HG02623 (cell line): ENCODE measurements around the gene RMRP.

Source experiments
- ATAC-seq: cut with Tn5 transposase; IDR thresholded peaks from one replicate; pipeline ENCODE4 v1.9.1; 2021; ENCODE audit warnings: moderate library complexity; ENCODE audit not compliant: unreplicated experiment

RMRP gene

GRCh38 chr9:35666045-35666444, 8.2 kb upstream of the RMRP start:
- ATAC-seq, result no peak

DNA sequence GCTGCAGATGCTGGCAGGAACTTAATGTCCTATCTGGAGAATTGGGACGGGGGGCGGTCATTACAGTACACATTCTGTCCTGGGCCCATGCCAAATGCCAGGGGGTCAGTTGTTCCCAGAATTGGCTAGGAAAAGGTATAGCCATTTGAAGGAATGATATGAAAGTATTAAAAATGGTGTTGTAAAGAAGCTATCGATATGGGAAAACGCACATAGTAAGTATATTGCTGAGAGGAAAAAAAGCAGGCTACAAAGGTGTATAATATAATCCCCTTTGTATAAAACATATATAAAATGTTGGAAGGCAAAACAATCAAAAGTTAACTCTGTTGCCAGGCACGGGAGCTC, 7.6 kb upstream of the RMRP start:
- no peak for ATAC-seq

- peak; percentile 61 for ATAC-seq
These were observed 7.0 kb upstream of the RMRP start, which contains the start of gene ARHGEF39 for GRCh38 chr9:35664531-35665470. Gene ARHGEF39, minus strand, starts transcription at chr9:35665195. Its CDS starts 26 bp downstream, at chr9:35665169.

DNA sequence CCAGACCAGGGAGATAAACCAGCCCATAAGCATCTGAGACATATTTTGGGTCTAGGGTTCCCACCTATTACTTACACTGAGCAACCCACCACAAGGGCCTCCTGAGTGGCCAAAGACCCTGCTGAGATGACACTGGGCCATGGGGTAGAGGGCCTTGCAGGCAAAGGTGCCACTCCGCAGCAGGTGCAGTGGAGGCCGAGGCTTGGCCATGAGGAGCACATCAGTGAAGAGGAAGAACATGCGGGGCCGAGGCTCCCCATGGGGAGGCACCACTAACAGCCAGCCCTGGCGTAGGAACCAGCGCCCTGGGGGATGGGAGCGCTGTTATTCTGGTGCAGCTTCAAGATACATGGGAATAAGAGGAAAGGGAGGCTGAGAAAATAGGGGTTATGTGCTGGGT, 4.6 kb upstream of the RMRP start:
- no peak for ATAC-seq

DNA sequence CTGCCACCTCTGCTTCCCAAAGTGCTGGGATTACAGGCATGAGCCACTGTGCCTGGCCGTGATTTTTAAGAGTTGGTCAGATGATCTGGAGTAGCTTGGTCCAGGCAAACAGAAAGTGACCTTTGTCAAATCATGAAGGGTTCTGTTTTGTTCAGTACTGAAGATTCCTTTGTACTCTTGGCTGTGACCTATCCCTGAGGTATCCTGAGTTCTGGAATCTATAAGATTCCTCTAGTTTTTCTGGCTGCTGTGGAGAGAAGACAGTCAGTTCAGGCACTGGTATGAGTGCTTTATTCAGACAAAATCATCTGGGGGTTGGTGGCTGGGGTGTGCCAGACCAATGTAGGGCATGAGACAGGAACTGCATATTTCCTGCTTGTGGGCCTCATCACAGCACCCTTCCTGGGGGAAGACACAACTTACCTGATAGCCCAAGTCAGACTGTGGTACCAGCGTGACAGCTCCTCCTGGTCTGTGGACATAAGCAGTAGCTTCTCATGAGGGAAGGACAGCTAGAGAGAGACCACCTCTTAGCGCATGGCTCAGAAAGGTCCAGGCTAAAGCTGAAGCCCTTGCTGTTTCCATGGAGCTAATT, 4.0 kb upstream of the RMRP start:
- no peak for ATAC-seq

GRCh38 chr9:35660966-35661415, 3.2 kb upstream of the RMRP start:
- ATAC-seq, result no peak

DNA sequence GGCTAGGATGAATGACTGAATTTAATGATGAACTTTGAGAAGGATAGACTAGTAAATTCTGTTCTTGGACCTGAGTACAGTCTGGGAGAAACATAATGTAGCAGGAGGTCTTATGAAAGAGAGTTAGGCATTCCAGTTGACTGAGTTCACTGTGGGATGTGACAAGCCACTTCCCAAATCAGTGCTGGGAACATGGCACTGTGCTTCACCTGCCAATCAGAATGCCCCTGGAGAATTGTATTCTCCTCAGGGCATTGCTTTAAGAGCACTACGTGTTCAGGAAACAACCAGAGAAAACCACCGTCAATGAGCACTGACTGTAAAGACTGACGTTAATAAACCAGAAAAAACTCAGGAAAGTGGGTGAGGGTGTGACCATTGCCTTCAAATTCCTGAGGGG, 1.5 kb upstream of the RMRP start:
- ATAC-seq, result no peak

DNA sequence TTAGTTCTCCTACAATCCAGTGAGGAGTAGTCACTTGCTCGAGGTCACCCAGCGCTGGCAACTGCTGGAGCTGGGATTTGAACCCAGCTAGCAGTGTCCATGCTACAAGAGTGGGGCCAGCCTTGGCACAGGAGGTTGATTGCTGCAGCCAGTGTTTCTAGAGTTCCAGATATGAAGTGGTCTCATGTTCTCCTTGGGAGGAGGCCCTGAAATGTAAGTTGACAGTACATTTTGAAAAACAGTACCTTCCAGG, 1.1 kb upstream of the RMRP start:
- ATAC-seq, result no peak

- peak; percentile 64 for ATAC-seq
These were observed 533 bp upstream of the RMRP start, which contains the start of gene CCDC107 for GRCh38 chr9:35658137-35658967. Gene CCDC107, plus strand, starts transcription at chr9:35658292. Its CDS starts 88 bp downstream, at chr9:35658380.

DNA sequence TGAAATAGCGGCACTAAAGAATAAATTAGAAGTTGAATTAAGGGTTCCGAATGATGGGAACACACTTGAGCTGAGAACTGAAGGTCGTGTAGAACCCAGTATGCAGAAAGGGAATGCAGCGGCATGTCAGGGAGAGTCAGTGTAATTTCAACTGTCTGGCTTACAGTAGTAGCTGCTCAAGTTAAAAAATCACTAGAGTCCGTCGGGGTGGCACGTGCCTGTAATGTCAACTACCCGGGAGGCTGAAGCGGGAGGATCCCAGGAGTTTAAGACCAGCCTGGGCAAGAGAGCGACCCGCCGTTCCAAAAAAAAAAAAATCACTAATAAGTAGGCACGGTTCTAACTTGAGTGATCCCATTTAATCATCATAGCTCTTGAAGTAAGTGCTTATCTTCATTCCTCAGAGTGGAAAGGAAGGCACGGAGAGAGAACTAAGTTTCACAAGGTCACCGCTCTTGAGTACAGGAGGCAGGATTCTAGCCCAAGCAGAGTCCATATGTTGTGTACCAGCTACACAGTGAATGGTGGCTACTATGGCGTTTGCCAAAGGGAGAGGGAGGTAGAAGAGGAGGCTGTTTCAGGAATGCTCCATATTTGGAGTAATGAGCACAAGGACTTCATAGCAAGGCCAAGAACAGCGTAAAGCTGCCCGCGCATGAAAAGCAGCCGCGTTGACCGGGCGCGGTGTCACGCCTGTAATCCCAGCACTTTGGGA, 831 bp downstream of the RMRP start:
- ATAC-seq, result no peak

GRCh38 chr9:35656348-35656747, 1.5 kb downstream of the RMRP start:
- no peak for ATAC-seq

DNA sequence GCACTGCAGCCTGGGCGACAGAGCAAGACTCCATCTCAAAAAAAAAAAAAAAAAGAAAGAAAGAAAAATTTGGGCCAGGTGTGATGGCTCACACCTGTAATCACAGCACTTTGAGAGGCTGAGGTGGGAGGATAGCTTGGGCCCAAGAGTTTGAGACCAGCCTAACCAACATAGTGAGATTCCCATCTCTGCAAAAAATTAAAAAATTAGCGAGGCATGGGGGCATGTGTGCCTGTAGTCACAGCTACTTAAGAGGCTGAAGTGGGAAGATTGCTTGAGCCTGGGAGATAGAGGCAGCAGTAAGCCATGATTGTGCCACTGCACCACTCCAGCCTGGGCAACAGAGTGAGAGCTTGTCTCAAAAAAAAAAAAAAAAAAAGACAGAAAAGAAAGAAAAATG, 4.2 kb downstream of the RMRP start:
- ATAC-seq, result no peak

- ATAC-seq, result no peak
These were observed 5.0 kb downstream of the RMRP start for GRCh38 chr9:35652829-35653209.

- ATAC-seq, result no peak
These were observed 5.6 kb downstream of the RMRP start for GRCh38 chr9:35651956-35652828.

DNA sequence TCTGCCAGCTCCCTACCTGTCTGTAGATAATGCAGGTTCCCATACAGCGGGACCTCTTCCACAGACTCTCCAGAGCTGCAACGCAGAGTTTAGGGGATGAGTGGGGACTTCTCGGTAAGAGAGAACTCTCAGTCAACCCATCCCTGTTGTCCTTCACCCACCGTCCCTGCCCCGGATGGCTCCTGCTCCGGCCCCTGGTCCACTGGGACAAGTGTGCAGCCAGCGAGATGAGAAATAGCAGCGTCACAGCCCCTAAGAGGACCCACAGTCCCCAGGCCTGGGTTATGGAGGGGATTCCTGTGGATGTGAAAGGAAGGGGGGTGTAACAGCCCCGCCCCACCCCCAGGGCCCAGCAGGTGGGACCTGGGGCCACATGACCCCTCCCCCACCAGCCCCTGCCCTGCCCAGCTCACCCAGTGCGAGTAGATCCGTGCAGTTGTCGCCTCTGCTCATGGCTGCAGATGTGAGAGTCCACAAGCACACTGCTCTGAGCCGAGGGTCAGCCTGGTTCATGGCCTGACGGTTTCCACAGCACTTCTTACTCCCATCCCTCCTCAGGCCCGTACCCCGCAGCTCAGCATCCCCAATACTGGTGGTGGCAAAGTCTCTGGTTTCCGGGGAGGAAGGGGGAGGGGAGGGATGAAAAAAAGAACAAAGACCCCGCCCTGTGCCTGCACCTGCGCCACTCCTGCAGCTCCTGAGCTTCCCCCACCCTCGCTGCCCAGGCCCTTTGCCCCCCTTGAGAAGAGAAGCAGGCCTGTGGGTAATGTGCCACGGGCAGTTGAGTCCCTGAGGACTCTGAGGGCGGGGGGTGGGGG, 7.3 kb downstream of the RMRP start, which contains the start of gene SIT1:
SIT1 (minus strand) TSS at position 591 of the 818 bp plus-strand sequence; CDS start at position 513, 78 bp downstream.
- ATAC-seq, result no peak

DNA sequence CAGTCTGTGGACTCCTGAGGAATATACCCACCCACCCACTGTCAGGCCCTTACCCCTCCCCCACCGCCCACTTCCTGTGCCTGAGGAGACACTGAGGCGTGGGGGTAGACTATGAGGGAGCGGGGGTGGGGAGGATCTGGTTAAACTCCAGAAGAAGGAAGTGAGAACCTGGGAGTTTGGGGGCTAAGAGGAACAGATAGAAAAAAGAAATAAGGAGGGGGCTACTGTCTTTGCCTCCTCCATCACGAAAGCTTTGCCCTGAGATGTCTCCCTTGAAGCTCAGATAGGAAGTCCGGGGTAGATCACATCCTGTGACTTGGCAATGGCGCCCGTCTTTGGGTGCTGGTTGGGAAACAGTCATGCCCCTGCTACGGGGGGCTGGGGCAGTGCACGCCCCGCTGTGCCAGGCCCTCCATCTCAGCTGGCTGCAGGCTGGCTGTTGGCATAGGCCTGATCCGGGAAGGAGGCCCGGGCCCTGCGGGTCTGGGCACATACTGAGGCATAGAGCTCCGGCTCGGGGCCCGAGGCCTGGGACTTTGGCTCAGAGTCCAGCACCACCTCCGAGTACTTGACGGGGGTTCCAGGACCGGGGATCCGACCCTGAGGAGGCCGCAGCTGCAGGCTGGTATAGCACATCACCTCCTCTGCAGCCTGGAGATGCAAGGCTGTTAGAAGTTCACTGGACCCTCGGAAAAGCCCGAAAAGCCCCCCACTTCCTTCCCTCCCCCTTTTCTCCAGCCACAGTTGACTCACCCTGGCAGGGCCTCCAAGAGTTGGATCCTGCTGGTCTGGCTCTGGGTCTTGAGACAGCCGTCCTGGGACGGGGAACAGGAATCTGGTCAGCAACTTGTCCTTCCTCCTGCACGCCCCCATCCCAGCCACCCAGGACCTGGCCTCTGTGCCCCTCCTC, 8.1 kb downstream of the RMRP start:
- no peak for ATAC-seq

DNA sequence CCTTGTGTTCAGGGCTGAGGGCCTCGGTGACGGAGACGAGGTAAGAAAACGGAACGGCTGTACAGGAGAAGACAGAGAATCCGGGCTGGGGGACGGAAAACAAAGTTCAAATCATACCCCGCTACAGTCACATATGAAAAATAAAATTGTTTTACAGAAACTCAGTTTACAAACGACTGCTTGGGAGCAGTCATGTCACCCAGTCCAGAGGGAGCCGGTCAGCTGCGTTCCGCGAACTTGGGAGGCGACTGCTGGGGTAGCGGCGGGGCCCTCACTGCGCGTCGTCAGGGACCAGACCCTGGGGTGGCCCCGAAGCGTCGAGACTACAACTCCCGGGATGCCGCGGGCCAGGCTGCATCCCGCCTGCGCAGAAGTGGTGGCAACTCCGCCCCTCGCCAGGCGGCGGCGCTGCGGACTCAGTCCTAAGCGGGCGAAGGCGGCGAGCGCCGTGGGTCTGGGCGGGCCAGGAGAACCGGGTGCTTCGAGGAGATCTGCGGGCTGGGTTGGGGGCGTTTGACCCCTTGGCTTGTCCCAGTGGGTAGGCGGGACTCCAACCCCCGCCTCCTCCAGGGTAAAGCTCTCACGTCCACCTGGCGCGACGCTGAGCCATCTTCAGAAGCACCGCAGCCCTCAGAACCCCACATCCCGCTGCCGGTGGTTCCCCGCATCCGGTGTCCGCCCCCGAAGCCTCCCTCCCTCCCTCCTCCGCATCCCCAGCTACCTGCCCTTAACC, 11.1 kb downstream of the RMRP start:
- peak; percentile 75 for ATAC-seq
